A549 (cell line): ENCODE results near the gene KLHDC8A. TPM values are rescaled to one million over a fixed set of nuclear protein-coding genes. Genes with fewer than 3 reads are reported as not detected.

ENCODE experiments used
- ATAC-seq, 2 experiments: fragments of 200-7000 bp in 1 of 2; fragments of >200 bp in 1 of 2; cut with Nextera tagmentation in 1 of 2; cut with Tn5 transposase in 1 of 2; 3 replicates each; pipeline versions ENCODE4 v1.8.0 to v1.9.1; 2018 to 2020; ENCODE audit warnings: mild to moderate bottlenecking in 1 of 2, moderate library complexity in 1 of 2
- CTCF ChIA-PET: fragments of 300-600 bp; sonication (Branson Sonifier 250); formaldehyde crosslinking; extraction: SDS; loops from one replicate; lab custom pipeline; 2021; ENCODE audit warnings: antibody characterized with exemption, inconsistent platforms; lab: Yijun Ruan, JAX
- POLR2A ChIA-PET: fragments of 350-600 bp; formaldehyde crosslinking; extraction: SDS; loops from one replicate; lab custom pipeline; 2021; ENCODE audit warnings: antibody characterized with exemption, inconsistent platforms; lab: Yijun Ruan, JAX
- DNase-seq, 2 experiments: peaks; one replicate each; pipeline versions ENCODE4 v3.0.0 to v3.0.0-alpha.2; 2011 to 2016; ENCODE audit warnings: low read depth in 1 of 2, low spot score in 1 of 2
- FAIRE-seq: peaks from 2 replicates; lab custom pipeline; 2011; peaks lifted over from hg19 to GRCh38; lab: Jason Lieb, UNC
- H3K27ac ChIP-seq, 2 experiments: fragments of >200 bp; sonication (Bioruptor Twin); formaldehyde crosslinking; 3 replicates each; pipeline ENCODE4 v1.5.1; 2016 to 2017
- H3K4me1 ChIP-seq: fragments of >200 bp; sonication (Bioruptor Twin); formaldehyde crosslinking; 3 replicates; pipeline ENCODE4 v1.6.1; 2016
- H3K4me2 ChIP-seq: fragments of >200 bp; sonication (Bioruptor Twin); formaldehyde crosslinking; 3 replicates; pipeline ENCODE4 v1.6.1; 2016
- H3K4me3 ChIP-seq: fragments of >200 bp; sonication (Bioruptor Twin); formaldehyde crosslinking; 3 replicates; pipeline ENCODE4 v1.5.1; 2016
- H3K9me3 ChIP-seq: fragments of >200 bp; sonication (Bioruptor Twin); formaldehyde crosslinking; 3 replicates; pipeline ENCODE4 v1.6.1; 2016
- CEBPB ChIP-seq, 2 experiments: fragments of >200 bp in 1 of 2; sonication (Bioruptor Twin) in 1 of 2; formaldehyde crosslinking in 1 of 2; IDR thresholded peaks; 2 replicates each; pipeline ENCODE4 v1.6.1; 2012 to 2016
- FOSL2 ChIP-seq, 2 experiments: fragments of 450-650 bp in 1 of 2; fragments of >200 bp in 1 of 2; sonication (Bioruptor Twin) in 1 of 2; formaldehyde crosslinking; IDR thresholded peaks; 2 replicates each; pipeline versions ENCODE4 v1.5.0 to v1.6.1; 2016 to 2020; ENCODE audit warnings: mild to moderate bottlenecking in 1 of 2, moderate library complexity in 1 of 2
- FOXS1 ChIP-seq: fragments of 250-450 bp; sonication (Bioruptor Pico); IDR thresholded peaks from 2 replicates; pipeline ENCODE4 v1.5.0; 2020; ENCODE audit warnings: mild to moderate bottlenecking, moderate library complexity
- HEYL ChIP-seq: fragments of 250-450 bp; sonication (Bioruptor Pico); IDR thresholded peaks from 2 replicates; pipeline ENCODE4 v1.8.0; 2021; ENCODE audit warnings: mild to moderate bottlenecking, moderate library complexity
- MYC ChIP-seq: IDR thresholded peaks from 2 replicates; pipeline ENCODE4 v1.6.1; 2012; ENCODE audit warnings: mild to moderate bottlenecking, inconsistent platforms, low read length, improper control_type of control experiment, borderline replicate concordance
- PHF8 ChIP-seq: fragments of 200-600 bp; sonication (generic); IDR thresholded peaks from 2 replicates; pipeline ENCODE4 v1.6.1; 2016; ENCODE audit warnings: low read depth, mild to moderate bottlenecking, antibody characterized with exemption, moderate library complexity, borderline replicate concordance
- RNF2 ChIP-seq: fragments of 200-600 bp; sonication (generic); IDR thresholded peaks from 2 replicates; pipeline ENCODE4 v1.6.1; 2016; ENCODE audit warnings: low read depth, mild to moderate bottlenecking, antibody characterized with exemption, moderate library complexity, borderline replicate concordance
- SREBF2 ChIP-seq: fragments of 450-650 bp; IDR thresholded peaks from 2 replicates; pipeline ENCODE4 v1.6.1; 2014; ENCODE audit warnings: mild to moderate bottlenecking, moderate library complexity
- ZC3H11A ChIP-seq: fragments of 450-650 bp; IDR thresholded peaks from 2 replicates; pipeline ENCODE4 v1.6.1; 2014; ENCODE audit warnings: antibody characterized with exemption, mild to moderate bottlenecking
- ZFP36 ChIP-seq: fragments of 450-650 bp; IDR thresholded peaks from 2 replicates; pipeline ENCODE4 v1.6.1; 2014; ENCODE audit warnings: borderline replicate concordance; ENCODE audit not compliant: partially characterized antibody
- WGBS: methylation state at CpG from one replicate; pipeline ENCODE4 v1.1.6; 2017; ENCODE audit errors: missing lambda C conversion rate; 5-methylcytosine and 5-hydroxymethylcytosine counted together
- polyA plus RNA-seq, 4 experiments: library from polyadenylated mRNA; depleted of rRNA in 3 of 4; stranded (reverse); fragments of >200 nt; fragmentation: RNase III in 1 of 4; extraction: RNeasy Plus Mini Kit Qiagen cat#74134 plus additional on column Dnase treatment in 1 of 4; gene quantifications; 2 replicates in 3 of 4; 3 replicates in 1 of 4; pipeline ENCODE4 v1.2.3, GENCODE V29; 2011 to 2017
- small RNA-seq, 6 experiments: library from RNA; depleted of rRNA; stranded (forward); fragments of <200 nt; gene quantifications; one replicate each; pipeline ENCODE3, GENCODE V24; 2012

Gene KLHDC8A
- polyA plus RNA-seq, 2 of the 4 experiments (the other 2 are of a cell fraction) = 0.34 to 0.40 TPM

- DNase-seq (no peak), ATAC-seq (no peak)
- H3K4me3 ChIP-seq = no peak overlapping the region
- 96% methylated on average over 3 of the region's 3 CpGs for WGBS
- ChIA-PET CTCF (interaction anchor here (9.9 to 89.2 kb wide), 2 partner anchors 12 to 38 kb away, joined by 161 to 3627 read pairs; partner anchors contain the start of genes KLHDC8A and NUAK2), POLR2A (interaction anchor here (4.2 kb wide), 1 partner anchor 12 kb away, joined by 49 read pairs; no protein-coding TSS in a partner anchor)
- peak overlapping the region; percentile 99 to 100 for H3K27ac ChIP-seq
- H3K9me3 ChIP-seq = no peaks in the 10 kb centered on the region
- no peak for TF ChIP-seq HEYL
- TF ChIP-seq, all 56 proteins: peak for 0
- H3K4me2 ChIP-seq = no peak overlapping the region; the same call in 2 of the 3 replicates
- peaks cover 70% of the 10 kb centered on the region for H3K4me1 ChIP-seq
- no peak for FAIRE-seq
Measured at GRCh38 chr1:205287076-205287475, 69.6 kb downstream of the KLHDC8A start.

GRCh38 chr1:205286335-205286950 lies 70.3 kb downstream of the KLHDC8A start:
- Histone ChIP-seq H3K9me3 (no peaks in the 10 kb centered on the region), H3K4me1 (peaks cover 64% of the 10 kb centered on the region), H3K4me3 (no peak overlapping the region), H3K27ac (peak overlapping the region; percentile 99 to 100), H3K4me2 (peak overlapping the region; percentile 73; the same call in 1 of the 3 replicates)
- WGBS = 93% methylated on average over 9 of the region's 9 CpGs
- DNase-seq (no peak), FAIRE-seq (no peak), ATAC-seq (no peak)
- ChIA-PET POLR2A (interaction anchor here (0.8 to 4.2 kb wide), 2 partner anchors 7 to 13 kb away, joined by 8 to 49 read pairs; no protein-coding TSS in a partner anchor), CTCF (interaction anchor here (9.9 to 89.2 kb wide), 2 partner anchors 12 to 38 kb away, joined by 161 to 3627 read pairs; partner anchors contain the start of genes KLHDC8A and NUAK2)
- TF ChIP-seq PHF8 = no peak
- no peak for TF ChIP-seq ZC3H11A
- TF ChIP-seq SREBF2 = no peak
- TF ChIP-seq CEBPB (IDR thresholded peaks at IDR 0.05) = no peak
- TF ChIP-seq FOSL2 (IDR thresholded peaks at IDR 0.05) = no peak
- TF ChIP-seq FOSL2 (CRISPR knock-in tag; IDR thresholded peaks at IDR 0.05) = no peak
- TF ChIP-seq FOXS1 = no peak
- no peak for TF ChIP-seq RNF2
- TF ChIP-seq MYC = no peak
- TF ChIP-seq ZFP36 = peak; percentile 54

Small RNA genes within 50 kb of the gene (small RNA-seq; reads per million reads assigned to genes)
- gene SNRPGP10 = 0 to 0.04 (median 0) reads per million in 6 experiments

Other genes starting within 250 kb of the KLHDC8A start
- gene RBBP5, start 234.9 kb downstream of the KLHDC8A start, polyA plus RNA-seq (2011; rRNA removed) = 18.6 and 21.8 TPM in 2 replicates
- gene RBBP5, start 234.9 kb downstream of the KLHDC8A start, polyA plus RNA-seq (2017; fragmentation: RNase III; extraction: RNeasy Plus Mini Kit Qiagen cat#74134 plus additional on column Dnase treatment) = 14.1 to 15.9 TPM (median 14.5 TPM) in 3 replicates
- gene DSTYK, start 145.2 kb downstream of the KLHDC8A start, polyA plus RNA-seq (2011; rRNA removed) = 8.5 and 9.0 TPM in 2 replicates
- 8.5 to 8.7 TPM (median 8.6 TPM) in 3 replicates for gene DSTYK, start 145.2 kb downstream of the KLHDC8A start, polyA plus RNA-seq (2017; fragmentation: RNase III; extraction: RNeasy Plus Mini Kit Qiagen cat#74134 plus additional on column Dnase treatment)
- 1.6 and 1.7 TPM in 2 replicates for gene TMCC2, start 129.0 kb downstream of the KLHDC8A start, polyA plus RNA-seq (2011; rRNA removed)
- gene TMCC2, start 129.0 kb downstream of the KLHDC8A start, polyA plus RNA-seq (2017; fragmentation: RNase III; extraction: RNeasy Plus Mini Kit Qiagen cat#74134 plus additional on column Dnase treatment) = 2.9 to 3.7 TPM (median 3.2 TPM) in 3 replicates
- 22.6 and 29.7 TPM in 2 replicates for gene NUAK2, start 35.2 kb downstream of the KLHDC8A start, polyA plus RNA-seq (2011; rRNA removed)
- gene NUAK2, start 35.2 kb downstream of the KLHDC8A start, polyA plus RNA-seq (2017; fragmentation: RNase III; extraction: RNeasy Plus Mini Kit Qiagen cat#74134 plus additional on column Dnase treatment) = 37.8 to 40.9 TPM (median 38.8 TPM) in 3 replicates
- 0.14 and 0.36 TPM in 2 replicates for gene LEMD1, start 65.1 kb upstream of the KLHDC8A start, polyA plus RNA-seq (2011; rRNA removed)
- gene LEMD1, start 65.1 kb upstream of the KLHDC8A start, polyA plus RNA-seq (2017; fragmentation: RNase III; extraction: RNeasy Plus Mini Kit Qiagen cat#74134 plus additional on column Dnase treatment) = 0.18 to 0.26 TPM in 2 of 3 replicates, not detected in the other
- 0.09 and 0.16 TPM in 2 replicates for gene BLACAT1, start 99.1 kb upstream of the KLHDC8A start, polyA plus RNA-seq (2011; rRNA removed)
- 0.04 TPM in 1 of 3 replicates, not detected in the others for gene BLACAT1, start 99.1 kb upstream of the KLHDC8A start, polyA plus RNA-seq (2017; fragmentation: RNase III; extraction: RNeasy Plus Mini Kit Qiagen cat#74134 plus additional on column Dnase treatment)
- 0.75 and 1.3 TPM in 2 replicates for gene CDK18, start 147.7 kb upstream of the KLHDC8A start, polyA plus RNA-seq (2011; rRNA removed)
- gene CDK18, start 147.7 kb upstream of the KLHDC8A start, polyA plus RNA-seq (2017; fragmentation: RNase III; extraction: RNeasy Plus Mini Kit Qiagen cat#74134 plus additional on column Dnase treatment) = 1.4 to 2.3 TPM (median 2.0 TPM) in 3 replicates